NCI-H187 (cell line): ENCODE results near the gene TUT4.

ENCODE experiments used
- DNase-seq, 2 experiments: peaks; one replicate each; lab custom pipeline; 2025; lab: John Stamatoyannopoulos, UW

TUT4 gene

DNA sequence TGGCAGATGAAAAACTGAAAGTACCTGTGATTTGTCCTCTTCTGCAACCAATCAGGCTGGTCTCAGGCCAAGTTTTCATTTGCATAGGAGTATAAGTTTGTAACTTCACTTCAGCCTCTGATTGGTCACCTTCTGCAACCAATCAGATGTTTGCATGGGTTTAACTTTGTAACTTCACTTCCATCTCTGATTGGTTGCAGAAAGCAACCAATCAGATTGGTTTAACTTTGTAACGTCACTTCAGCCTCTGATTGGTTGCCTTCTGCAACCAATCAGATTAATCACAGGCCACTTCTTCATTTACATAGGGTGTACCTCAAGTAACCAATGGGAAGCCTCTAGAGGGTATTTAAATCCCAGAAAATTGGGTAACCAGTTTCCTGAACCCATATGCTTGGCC lies 18.9 kb upstream of the TUT4 start:
- no peak for DNase-seq

DNA sequence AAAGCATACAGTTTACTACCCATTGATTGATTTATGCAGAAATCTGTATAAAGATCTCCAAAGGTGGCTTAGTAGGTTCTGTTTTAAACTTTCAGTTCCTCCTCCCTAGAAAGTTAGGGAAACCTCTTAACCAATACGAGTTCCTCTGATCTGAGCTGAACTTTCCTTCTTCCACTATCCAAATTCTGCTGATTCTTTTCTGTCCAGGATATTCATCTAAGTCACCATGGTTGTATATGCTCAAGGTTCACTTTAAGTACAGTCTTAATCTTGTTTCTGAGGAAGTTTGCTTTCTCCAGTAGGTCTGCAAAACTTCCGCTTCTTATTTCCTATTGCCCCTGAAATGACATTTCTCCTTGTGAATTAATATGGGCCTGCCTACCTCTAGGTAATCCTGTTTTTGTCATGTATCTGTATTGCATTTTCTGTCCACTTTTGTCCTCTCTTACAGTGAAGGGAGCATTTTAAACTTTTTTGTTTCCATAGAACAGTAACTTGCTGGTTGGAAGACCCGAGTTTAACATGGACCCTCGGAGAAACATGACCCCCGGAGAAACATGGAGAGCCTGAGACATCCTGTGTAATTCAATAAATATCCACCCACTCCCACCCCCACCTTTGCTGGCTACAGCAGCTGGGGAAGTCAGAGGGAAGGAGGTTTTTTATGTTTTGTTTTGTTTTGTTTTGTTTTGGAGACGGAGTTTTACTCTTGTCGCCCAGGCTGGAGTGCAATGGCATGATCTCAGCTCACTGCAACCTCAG lies 16.7 kb upstream of the TUT4 start:
- no peak for DNase-seq

GRCh38 chr1:52567943-52568342 lies 15.1 kb upstream of the TUT4 start:
- DNase-seq: no peak

- DNase-seq: no peak
Measured at GRCh38 chr1:52562766-52563165, 9.9 kb upstream of the TUT4 start.

DNA sequence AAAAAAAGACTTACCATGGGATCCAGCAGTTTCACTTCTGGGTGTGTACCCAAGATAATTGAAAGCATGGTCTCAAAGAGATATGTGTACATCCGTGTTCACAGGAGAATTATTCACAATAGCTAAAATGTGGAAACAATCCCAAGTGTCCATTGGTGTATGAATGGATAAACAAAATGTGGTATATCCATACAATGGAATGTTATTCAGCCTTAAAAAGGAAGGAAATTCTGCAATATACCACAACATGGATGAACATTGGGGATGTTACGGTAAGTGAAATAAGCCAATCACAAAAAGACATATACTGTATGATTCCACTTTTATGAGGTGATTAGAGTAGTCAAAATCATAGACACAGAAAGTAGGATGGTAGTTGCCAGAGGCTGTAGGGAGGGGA lies 7.0 kb upstream of the TUT4 start:
- no peak for DNase-seq

- peak in 1 of 2 experiments; percentile 10 for DNase-seq
Measured at GRCh38 chr1:52558941-52559340, 6.0 kb upstream of the TUT4 start.

DNA sequence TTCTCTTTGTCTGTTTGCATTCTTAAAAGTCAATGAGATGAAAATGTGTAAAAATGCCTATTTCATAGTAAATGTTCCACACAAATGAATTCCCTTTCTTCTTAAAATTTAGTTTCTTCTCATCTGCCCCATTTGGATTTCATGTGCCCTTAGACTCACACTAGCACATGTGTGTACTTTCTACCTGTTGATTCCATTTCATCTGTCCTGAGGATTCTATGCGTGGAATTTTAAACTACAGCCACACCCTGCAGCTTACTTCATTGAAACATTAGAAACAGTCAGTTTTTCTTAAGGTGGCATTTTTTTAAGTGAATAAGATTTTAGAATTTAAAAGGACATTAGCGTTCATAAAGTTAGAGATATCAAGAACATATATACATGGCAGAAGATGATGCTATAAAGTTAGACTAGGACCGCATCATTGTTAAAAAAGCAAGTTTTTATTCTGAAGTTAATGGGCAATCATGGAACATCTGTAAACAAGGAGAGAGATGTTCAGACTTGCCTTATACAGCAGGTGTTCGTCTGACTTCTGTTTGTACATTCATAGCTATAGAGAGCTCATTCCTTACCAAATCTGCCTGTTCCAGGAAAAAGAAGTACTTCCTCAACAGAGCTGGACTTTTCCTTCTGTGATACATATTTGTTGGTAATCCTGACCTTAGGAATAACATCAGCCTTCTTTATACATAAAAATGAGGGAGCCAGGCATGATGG lies 3.9 kb upstream of the TUT4 start:
- no peak for DNase-seq

DNA sequence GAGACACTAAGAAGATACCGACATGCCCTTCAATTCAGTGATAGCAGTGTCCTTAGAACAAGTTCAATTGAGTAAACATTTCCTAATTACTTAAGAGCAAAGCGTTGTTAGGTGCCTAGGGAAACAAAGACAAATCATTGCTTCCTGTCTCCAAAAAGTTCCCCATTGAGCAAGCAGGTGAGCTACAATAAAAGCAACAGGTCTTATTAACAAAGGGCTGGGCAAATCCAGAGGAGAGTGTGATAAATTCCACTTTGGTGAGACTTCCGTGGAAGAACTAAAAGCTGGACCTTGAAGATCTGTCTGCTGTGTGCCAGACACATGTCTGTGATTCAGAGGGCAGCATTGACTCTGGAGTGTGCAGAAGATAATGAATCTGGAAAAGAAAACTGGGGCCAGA lies 1.9 kb upstream of the TUT4 start:
- DNase-seq: peak; percentile 23 to 55

DNA sequence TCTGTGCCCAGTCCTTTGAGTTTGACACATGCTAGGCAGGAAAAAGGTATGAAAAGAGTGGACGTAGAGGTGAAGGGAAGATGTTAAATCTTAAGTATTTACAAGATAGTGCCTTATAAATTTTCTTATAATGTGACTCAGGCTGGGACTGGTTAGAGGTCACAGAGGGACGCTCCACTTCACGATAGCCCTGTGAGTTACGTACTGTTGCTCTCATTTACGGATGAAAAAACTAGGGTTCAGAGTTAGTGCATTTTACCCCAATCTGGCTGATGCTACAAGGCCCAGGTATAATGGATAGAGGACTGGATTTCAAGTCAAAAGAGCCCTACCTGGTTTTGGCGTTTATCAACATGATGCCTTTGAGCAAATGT lies 1.4 kb upstream of the TUT4 start:
- no peak for DNase-seq

DNA sequence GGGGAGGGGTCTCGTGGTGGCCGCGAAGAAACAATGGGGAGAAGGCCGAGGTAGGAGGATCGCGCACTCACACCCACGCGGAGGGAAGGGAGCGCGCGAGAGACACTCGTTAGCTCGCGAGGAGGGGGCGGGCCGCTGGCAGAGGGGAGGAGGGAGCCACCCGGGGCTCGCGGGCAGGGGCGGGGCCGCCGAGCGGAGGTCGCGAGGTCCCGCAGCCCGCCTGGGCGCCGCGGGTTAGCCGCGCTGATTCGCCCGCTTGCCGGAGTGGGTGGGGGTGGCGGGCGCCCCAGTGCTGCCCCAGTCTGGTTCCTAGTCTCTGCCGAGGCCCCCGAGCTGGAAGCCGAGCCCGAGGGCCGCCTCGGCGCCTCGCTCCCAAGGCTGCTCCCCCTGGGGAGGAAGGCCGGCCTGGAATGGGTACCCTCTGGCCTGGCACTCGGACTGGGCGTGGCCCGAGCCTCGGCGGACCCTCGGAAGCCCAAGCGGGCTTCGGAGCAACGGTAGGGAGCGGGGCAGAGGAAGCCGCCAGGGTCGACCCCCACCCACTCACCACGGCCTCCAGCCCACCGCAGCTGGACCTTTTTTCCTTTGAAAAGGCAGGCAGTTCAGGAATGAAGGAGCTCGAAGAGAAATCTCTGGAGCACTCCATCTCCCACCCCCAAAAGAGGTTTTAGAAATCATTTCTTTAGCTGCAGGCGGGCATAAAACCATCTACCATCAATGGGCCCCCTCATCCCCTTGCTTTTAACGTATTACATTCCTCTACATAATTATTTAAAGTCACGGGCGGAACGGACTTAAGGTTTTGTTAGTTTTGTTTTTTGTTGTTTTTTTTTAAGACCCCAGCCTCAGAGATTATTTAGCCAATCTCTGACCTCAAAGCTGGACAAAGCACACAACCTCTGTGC lies 722 bp upstream of the TUT4 start:
- peak; percentile 49 to 61 for DNase-seq

DNA sequence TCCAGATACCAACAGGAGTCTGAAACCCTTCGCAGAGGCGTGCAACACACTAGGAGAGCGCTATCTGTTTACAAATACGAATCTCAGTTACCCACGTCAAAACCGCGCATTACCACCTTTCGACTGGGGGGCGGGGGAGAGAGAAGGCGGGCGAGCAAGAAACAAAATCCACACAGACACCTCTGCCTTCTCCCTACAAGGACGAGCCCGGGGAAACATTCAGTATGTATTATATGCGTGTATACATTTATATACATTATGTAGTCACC lies 722 bp downstream of the TUT4 start:
- no peak for DNase-seq

GRCh38 chr1:52551507-52552235 lies 1.2 kb downstream of the TUT4 start:
- DNase-seq: peak in 1 of 2 experiments; percentile 7

- no peak for DNase-seq
Measured at GRCh38 chr1:52550447-52550846, 2.4 kb downstream of the TUT4 start.

DNA sequence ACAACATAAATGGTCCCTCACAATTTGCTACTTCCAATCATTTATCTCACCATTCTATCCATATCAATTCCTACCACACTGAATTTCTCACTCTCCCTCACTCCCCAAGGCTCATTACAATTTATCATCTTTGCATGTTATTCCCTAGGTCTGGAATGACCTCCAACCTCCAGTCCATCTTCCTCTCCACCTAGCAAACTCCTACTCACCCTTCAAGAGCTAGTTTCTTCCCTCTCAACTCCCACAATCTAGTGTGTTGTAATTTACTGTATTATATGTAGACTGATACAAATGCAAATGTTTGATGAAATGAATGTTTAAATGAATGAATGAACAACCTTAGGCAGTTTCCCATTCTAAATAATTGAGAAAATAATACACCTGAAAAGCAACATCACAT lies 3.6 kb downstream of the TUT4 start:
- DNase-seq: no peak

DNA sequence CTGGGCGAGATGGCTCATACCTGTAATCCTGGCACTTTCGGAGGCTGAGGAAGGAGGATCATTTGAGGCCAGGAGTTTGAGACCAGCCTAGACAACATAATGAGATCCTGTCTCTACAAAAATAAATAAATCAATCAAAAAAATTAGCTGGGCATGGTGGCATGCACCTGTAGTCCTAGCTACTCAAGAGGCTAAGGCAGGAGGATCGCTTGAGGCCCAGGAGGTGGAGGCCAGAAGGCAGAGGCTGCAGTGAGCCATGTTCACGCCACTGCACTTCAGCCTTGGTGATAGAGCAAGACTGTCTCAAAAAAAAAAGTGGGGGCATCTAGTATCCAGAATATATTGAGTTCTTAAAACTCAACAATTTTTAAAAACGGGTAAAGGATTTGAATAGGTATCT lies 6.0 kb downstream of the TUT4 start:
- DNase-seq: no peak

GRCh38 chr1:52544665-52545525 lies 8.0 kb downstream of the TUT4 start:
- no peak for DNase-seq

GRCh38 chr1:52542085-52542688 lies 10.7 kb downstream of the TUT4 start:
- no peak for DNase-seq

DNA sequence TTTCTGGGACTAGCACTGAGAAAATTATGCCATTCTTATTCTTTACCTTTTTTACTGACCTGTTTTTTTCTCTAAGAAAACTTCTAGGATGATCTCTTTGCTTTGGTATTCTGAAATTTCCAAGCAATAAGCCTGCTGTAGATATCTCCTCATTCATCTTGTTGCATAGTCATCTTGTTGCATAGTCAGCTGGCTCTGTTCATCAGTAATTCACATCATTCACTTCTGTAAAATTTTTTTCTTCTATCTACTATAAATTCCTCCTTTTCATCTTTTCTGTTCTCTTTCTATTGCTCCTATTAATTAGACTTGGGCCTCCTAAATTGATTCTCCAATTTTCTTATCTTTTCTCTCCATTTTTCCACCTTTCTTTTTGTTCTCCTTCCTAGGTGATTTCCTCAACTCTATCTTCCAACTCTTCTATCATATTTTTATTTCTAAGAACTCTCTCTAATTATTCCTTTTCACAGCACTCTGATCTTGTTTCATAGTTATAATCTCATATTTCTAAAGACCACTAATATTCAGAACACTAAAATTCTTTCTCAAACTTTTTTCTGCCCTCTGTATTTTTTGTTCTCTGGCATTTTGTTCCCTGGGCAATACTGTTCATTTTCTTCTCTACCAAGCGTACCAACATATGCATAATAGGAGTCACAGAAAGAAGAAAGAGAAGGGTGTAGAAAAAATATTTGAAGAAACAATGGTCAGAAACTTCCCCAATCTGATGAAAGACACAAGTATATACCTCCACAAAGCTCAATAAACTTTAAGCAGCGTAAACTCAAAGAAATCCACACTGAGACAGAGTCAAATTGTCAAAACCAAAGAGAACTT lies 17.7 kb downstream of the TUT4 start:
- DNase-seq: no peak

- DNase-seq: no peak
Measured at GRCh38 chr1:52533713-52534112, 19.2 kb downstream of the TUT4 start.

DNA sequence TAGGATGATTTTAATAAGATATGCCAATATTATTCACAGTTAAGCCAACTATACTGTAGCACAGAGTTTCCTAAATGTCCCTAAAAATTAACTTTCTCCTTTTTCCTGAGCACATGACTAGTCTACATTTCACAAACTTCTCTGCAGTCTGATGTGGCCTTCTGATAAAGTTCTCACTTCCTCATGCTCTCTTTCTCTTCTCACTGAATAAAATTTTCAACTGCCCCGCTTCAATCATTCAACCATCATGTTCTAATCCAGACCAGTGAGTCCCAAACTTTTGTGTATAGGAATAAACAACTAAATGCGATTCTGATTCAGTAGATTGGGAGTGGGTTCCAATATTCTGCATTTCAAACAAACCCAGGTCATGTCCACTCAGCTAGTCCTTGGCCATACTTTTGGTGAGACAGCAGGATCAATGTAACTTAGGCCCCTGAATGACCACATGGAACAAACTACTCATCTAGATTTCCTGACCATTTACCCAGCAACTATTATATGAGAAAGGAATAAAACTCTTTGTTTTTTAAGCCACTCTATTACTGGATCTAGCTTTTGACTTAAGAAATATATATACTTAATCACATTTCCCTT lies 20.1 kb downstream of the TUT4 start:
- no peak for DNase-seq
